CD14-positive monocyte (primary cell): ENCODE results near the gene PHACTR4. TPM values are rescaled to one million over a fixed set of nuclear protein-coding genes. Genes with fewer than 3 reads are reported as not detected.
A peak's percentile ranks its signal among the peaks of the same experiment; 100 is the strongest.
"Not testable (repeated sequence)": the region's sequence is repeated elsewhere in the genome, so short reads cannot be mapped to it uniquely, and the experiment has no call there.

Experiments used
- DNase-seq, 3 donors: peaks; one replicate each; pipeline ENCODE4 v3.0.0-alpha.2; 2011 to 2022
- H2AFZ ChIP-seq: 2 replicates; pipeline ENCODE4 v1.6.0; 2012; ENCODE audit warnings: mild to moderate bottlenecking, low read depth, low read length, inconsistent platforms; ENCODE audit not compliant: insufficient read depth, poor library complexity, severe bottlenecking
- H3K27ac ChIP-seq, 2 donors: 1 replicate in 1 of 2; 2 replicates in 1 of 2; pipeline ENCODE4 v1.5.1; 2012 to 2013; ENCODE audit warnings: low read length in 2 of 2, control low read depth in 1 of 2, inconsistent platforms in 1 of 2, low read depth in 1 of 2, mild to moderate bottlenecking in 1 of 2
- H3K27me3 ChIP-seq, 2 donors: one replicate each; pipeline versions ENCODE4 v1.6.0 to v1.6.1; 2011 to 2013; ENCODE audit warnings: low read length in 2 of 2; ENCODE audit not compliant: control insufficient read depth in 2 of 2, insufficient read depth in 2 of 2
- H3K36me3 ChIP-seq, 2 donors: replicated peaks in 1 of 2; 1 replicate in 1 of 2; 2 replicates in 1 of 2; pipeline versions ENCODE4 v1.5.1 to v1.6.1; 2012 to 2013; ENCODE audit warnings: low read length in 2 of 2, control low read depth in 1 of 2, inconsistent platforms in 1 of 2, mild to moderate bottlenecking in 1 of 2; ENCODE audit not compliant: insufficient read depth in 2 of 2, control insufficient read depth in 1 of 2
- H3K4me1 ChIP-seq, 2 donors: 1 replicate in 1 of 2; 2 replicates in 1 of 2; pipeline versions ENCODE4 v1.5.1 to v1.6.1; 2012 to 2013; ENCODE audit warnings: low read length in 2 of 2, control low read depth in 1 of 2, inconsistent platforms in 1 of 2, mild to moderate bottlenecking in 1 of 2, moderate library complexity in 1 of 2; ENCODE audit not compliant: insufficient read depth in 2 of 2, control insufficient read depth in 1 of 2
- H3K4me2 ChIP-seq: replicated peaks from 2 replicates; pipeline ENCODE3; 2012; ENCODE audit warnings: low read length, moderate library complexity, mild to moderate bottlenecking; ENCODE audit not compliant: poor library complexity, severe bottlenecking; ENCODE audit errors: extremely low read depth
- H3K4me3 ChIP-seq, 3 experiments: fragments of 200-600 bp in 1 of 3; sonication (generic) in 1 of 3; replicated peaks in 1 of 3; 1 replicate in 2 of 3; 2 replicates in 1 of 3; pipeline ENCODE4 v1.5.1; 2011 to 2013; ENCODE audit warnings: low read length in 3 of 3, mild to moderate bottlenecking in 3 of 3, control low read depth in 2 of 3, low read depth in 2 of 3, inconsistent platforms in 1 of 3, moderate library complexity in 1 of 3
- H3K79me2 ChIP-seq: 2 replicates; pipeline ENCODE4 v1.6.0; 2012; ENCODE audit warnings: mild to moderate bottlenecking, control low read depth, inconsistent platforms, low read length, moderate library complexity; ENCODE audit not compliant: insufficient read depth
- H3K9ac ChIP-seq: 2 replicates; pipeline ENCODE4 v1.6.0; 2017; ENCODE audit warnings: low read length, mild to moderate bottlenecking; ENCODE audit not compliant: insufficient read depth, poor library complexity, severe bottlenecking
- H3K9me3 ChIP-seq, 2 donors: replicated peaks in 1 of 2; 1 replicate in 1 of 2; 2 replicates in 1 of 2; pipeline versions ENCODE4 v1.5.1 to v1.6.1; 2012 to 2013; ENCODE audit warnings: low read length in 2 of 2, control low read depth in 1 of 2; ENCODE audit not compliant: control insufficient read depth in 1 of 2, insufficient read depth in 1 of 2
- H4K20me1 ChIP-seq: 2 replicates; pipeline ENCODE4 v1.6.0; 2012; ENCODE audit warnings: mild to moderate bottlenecking, low read length, control low read depth, moderate library complexity; ENCODE audit not compliant: insufficient read depth
- H3K27ac Mint-ChIP-seq, 7 donors: one replicate each; pipeline ENCODE4 v1.8.0; 2020; ENCODE audit warnings: mild to moderate bottlenecking in 7 of 7, mixed read lengths in 7 of 7, moderate library complexity in 6 of 7, inconsistent platforms in 2 of 7
- H3K27me3 Mint-ChIP-seq, 3 donors: one replicate each; pipeline ENCODE4 v1.8.0; 2021 to 2022; ENCODE audit warnings: low read depth in 3 of 3, mild to moderate bottlenecking in 3 of 3, mixed read lengths in 3 of 3, moderate library complexity in 3 of 3, inconsistent platforms in 1 of 3
- H3K36me3 Mint-ChIP-seq, 2 donors: one replicate each; pipeline ENCODE4 v1.8.0; 2020; ENCODE audit warnings: mixed read lengths in 2 of 2, inconsistent platforms in 1 of 2, mild to moderate bottlenecking in 1 of 2
- H3K4me1 Mint-ChIP-seq: one replicate; pipeline ENCODE4 v1.8.0; 2020; ENCODE audit warnings: mild to moderate bottlenecking, mixed read lengths
- H3K4me3 Mint-ChIP-seq, 2 donors: one replicate each; pipeline ENCODE4 v1.8.0; 2020; ENCODE audit warnings: mild to moderate bottlenecking in 2 of 2, mixed read lengths in 2 of 2, moderate library complexity in 1 of 2
- H3K9me3 Mint-ChIP-seq, 7 donors: one replicate each; pipeline ENCODE4 v1.8.0; 2020 to 2022; ENCODE audit warnings: mixed read lengths in 7 of 7, mild to moderate bottlenecking in 6 of 7, moderate library complexity in 6 of 7, inconsistent platforms in 2 of 7
- CTCF ChIP-seq: fragments of 200-600 bp; IDR thresholded peaks from one replicate; pipeline ENCODE4 v1.8.0; 2022; ENCODE audit warnings: antibody characterized with exemption, mild to moderate bottlenecking
- WGBS: methylation state at CpG from one replicate; pipeline ENCODE4 v1.1.5; 2013; ENCODE audit warnings: missing lambda C conversion rate; ENCODE audit not compliant: insufficient coverage; 5-methylcytosine and 5-hydroxymethylcytosine counted together
- intact Hi-C, 2 donors: fragments of 100-400 bp; cut with micrococcal nuclease; formaldehyde crosslinking; loops; one replicate each; pipeline versions ENCODE4 v1.15.0 to v1.15.1; 2023
- polyA plus RNA-seq, 3 donors: library from polyadenylated mRNA; depleted of rRNA in 1 of 3; unstranded in 2 of 3; stranded (reverse) in 1 of 3; fragments of 300-500 nt in 2 of 3; fragments of >200 nt in 1 of 3; fragmentation: Illumina TruSeq in 2 of 3; gene quantifications; 1 replicate in 2 of 3; 2 replicates in 1 of 3; pipeline ENCODE4 v1.2.3, GENCODE V29; 2012 to 2021

PHACTR4 gene
- polyA plus RNA-seq, 3 donors: 2.9 to 9.7 (median 2.9) TPM

GRCh38 chr1:28521502-28522164 lies 152.1 kb downstream of the PHACTR4 start:
- Histone ChIP-seq H2AFZ (no peak overlapping the region), H3K79me2 (peaks cover 76% of the 10 kb centered on the region), H3K36me3 (peaks cover 0 to 10% of the 10 kb centered on the region in 2 donors), H3K9me3 (no peaks in the 10 kb centered on the region), H4K20me1 (peaks cover 16% of the 10 kb centered on the region), H3K27ac (no peak overlapping the region), H3K27me3 (no peaks in the 10 kb centered on the region), H3K4me3 (no peak overlapping the region), H3K4me2 (no peak overlapping the region), H3K4me1 (peaks cover 15 to 17% of the 10 kb centered on the region in 2 donors), H3K9ac (no peak overlapping the region)
- no peak for TF ChIP-seq CTCF
- DNase-seq: no peak
- intact Hi-C loops: no loop called here
- peaks cover 23% of the 10 kb centered on the region for H3K4me1 Mint-ChIP-seq
- 73% methylated on average over 5 of the region's 6 CpGs for WGBS
- peaks cover 15 to 21% of the 10 kb centered on the region in 2 donors for H3K36me3 Mint-ChIP-seq
- peaks cover 0 to 2% (median 2%) of the 10 kb centered on the region in 3 donors for H3K27me3 Mint-ChIP-seq
- no peaks in the 10 kb centered on the region for H3K9me3 Mint-ChIP-seq
- H3K27ac Mint-ChIP-seq: peak overlapping the region in 4 of 7 donors; percentile 37 to 81 (median 62)
- H3K4me3 Mint-ChIP-seq: no peak overlapping the region

- DNase-seq, intact Hi-C loops: not testable (repeated sequence)
These were observed 153.0 kb downstream of the PHACTR4 start for GRCh38 chr1:28522537-28522936.

GRCh38 chr1:28525002-28525642 lies 155.6 kb downstream of the PHACTR4 start:
- H3K4me1 ChIP-seq, H3K27me3 Mint-ChIP-seq, H3K27me3 ChIP-seq, H3K9me3 ChIP-seq, H2AFZ ChIP-seq, H3K27ac ChIP-seq, H3K9ac ChIP-seq, H3K4me1 Mint-ChIP-seq, H3K4me3 Mint-ChIP-seq, H3K9me3 Mint-ChIP-seq, H3K4me2 ChIP-seq, intact Hi-C loops, DNase-seq, H4K20me1 ChIP-seq, H3K4me3 ChIP-seq: not testable (repeated sequence)
- peaks cover 81% of the 10 kb centered on the region for H3K79me2 ChIP-seq
- WGBS: 79% methylated on average over 5 of the region's 10 CpGs
- peaks cover 3 to 15% of the 10 kb centered on the region in 2 donors for H3K36me3 ChIP-seq
- H3K27ac Mint-ChIP-seq: peak overlapping the region in 2 of 7 donors; percentile 21 to 41
- H3K36me3 Mint-ChIP-seq: peaks cover 16 to 33% of the 10 kb centered on the region in 2 donors

More at GRCh38 chr1:28522537-28522936, 153.0 kb downstream of the PHACTR4 start:
- H3K27me3 Mint-ChIP-seq, H3K9ac ChIP-seq, H3K4me2 ChIP-seq, H2AFZ ChIP-seq, H3K27me3 ChIP-seq, H3K4me3 ChIP-seq, H3K4me3 Mint-ChIP-seq, H3K9me3 ChIP-seq, H3K9me3 Mint-ChIP-seq, H3K27ac ChIP-seq: not testable (repeated sequence)
- peaks cover 20% of the 10 kb centered on the region for H3K4me1 Mint-ChIP-seq
- peak overlapping the region in 1 of 7 donors; percentile 81 for H3K27ac Mint-ChIP-seq
- 100% methylated on average over 1 of the region's 9 CpGs for WGBS
- H4K20me1 ChIP-seq: peaks cover 13% of the 10 kb centered on the region
- H3K36me3 ChIP-seq: peaks cover 0 to 10% of the 10 kb centered on the region in 2 donors
- peaks cover 14 to 15% of the 10 kb centered on the region in 2 donors for H3K4me1 ChIP-seq
- peaks cover 84% of the 10 kb centered on the region for H3K79me2 ChIP-seq
- H3K36me3 Mint-ChIP-seq: peaks cover 15 to 27% of the 10 kb centered on the region in 2 donors
